GM12878 (cell line): Measurements from ENCODE around the gene LIPA. TPM values are rescaled to one million over a fixed set of nuclear protein-coding genes. Genes with fewer than 3 reads are reported as not detected.
A peak's percentile ranks its signal among the peaks of the same experiment; 100 is the strongest.

ENCODE experiments used
- ATF3 ChIP-seq: IDR thresholded peaks from 2 replicates; pipeline ENCODE4 v1.6.1; 2011; ENCODE audit warnings: low read depth, mild to moderate bottlenecking, low read length, moderate library complexity, borderline replicate concordance; ENCODE audit errors: extremely low read depth
- CREB1 ChIP-seq: IDR thresholded peaks from 2 replicates; pipeline ENCODE4 v1.6.1; 2012; ENCODE audit warnings: low read depth, mild to moderate bottlenecking, inconsistent platforms
- CTCF ChIP-seq, 3 experiments: IDR thresholded peaks in 2 of 3; conservative IDR thresholded peaks in 1 of 3; 2 replicates each; pipeline ENCODE4 v1.5.1; 2011; ENCODE audit warnings: low read depth in 3 of 3, low read length in 3 of 3, mild to moderate bottlenecking in 3 of 3, control low read depth in 2 of 3, moderate library complexity in 2 of 3, inconsistent platforms in 1 of 3, mixed read lengths in 1 of 3; ENCODE audit not compliant: control insufficient read depth in 2 of 3, insufficient read depth in 1 of 3; ENCODE audit errors: extremely low read depth in 1 of 3
- EGR1 ChIP-seq, 2 experiments: IDR thresholded peaks; 1 replicate in 1 of 2; 2 replicates in 1 of 2; pipeline ENCODE4 v1.6.1; 2011 to 2012; ENCODE audit warnings: low read depth in 2 of 2, low read length in 2 of 2, borderline replicate concordance in 1 of 2, mild to moderate bottlenecking in 1 of 2, moderate library complexity in 1 of 2
- ESRRA ChIP-seq: IDR thresholded peaks from 2 replicates; pipeline ENCODE4 v1.6.1; 2012; ENCODE audit warnings: mild to moderate bottlenecking, low read length, improper control_type of control experiment
- HDAC6 ChIP-seq: fragments of 200-600 bp; sonication (generic); IDR thresholded peaks from one replicate; pipeline ENCODE4 v1.8.0; 2017; ENCODE audit warnings: antibody characterized with exemption; ENCODE audit not compliant: unreplicated experiment
- MTA2 ChIP-seq: fragments of 450-650 bp; IDR thresholded peaks from 2 replicates; pipeline ENCODE4 v1.6.1; 2016; ENCODE audit warnings: low read depth, mild to moderate bottlenecking, moderate library complexity
- MYC ChIP-seq: IDR thresholded peaks from 2 replicates; pipeline ENCODE4 v1.6.1; 2011; ENCODE audit warnings: mild to moderate bottlenecking, low read length, moderate library complexity, inconsistent platforms; ENCODE audit not compliant: insufficient read depth, insufficient replicate concordance, insufficient read length, severe bottlenecking
- NKRF ChIP-seq: fragments of 450-650 bp; conservative IDR thresholded peaks from 2 replicates; pipeline ENCODE4 v1.6.1; 2017; ENCODE audit warnings: mild to moderate bottlenecking, moderate library complexity
- PRDM15 ChIP-seq: fragments of 450-650 bp; formaldehyde crosslinking; IDR thresholded peaks from 2 replicates; pipeline ENCODE4 v1.4.0; 2020; ENCODE audit warnings: mild to moderate bottlenecking, moderate library complexity
- RBBP5 ChIP-seq: fragments of 200-600 bp; sonication (generic); conservative IDR thresholded peaks from 2 replicates; pipeline ENCODE4 v1.6.1; 2016
- RCOR1 ChIP-seq: conservative IDR thresholded peaks from 2 replicates; pipeline ENCODE4 v1.6.1; 2012; ENCODE audit warnings: low read depth, low read length, improper control_type of control experiment
- RUNX3 ChIP-seq: IDR thresholded peaks from 2 replicates; pipeline ENCODE4 v1.6.1; 2012; ENCODE audit warnings: low read length, inconsistent platforms
- SUZ12 ChIP-seq: fragments of 200-600 bp; sonication (generic); IDR thresholded peaks from one replicate; pipeline ENCODE4 v1.6.1; 2018; ENCODE audit warnings: antibody characterized with exemption, mild to moderate bottlenecking; ENCODE audit not compliant: unreplicated experiment
- polyA plus RNA-seq, 11 experiments: library from polyadenylated mRNA; depleted of rRNA in 4 of 11; unstranded in 6 of 11; stranded (reverse) in 5 of 11; fragments of >200 nt; fragmentation: Nextera tagmentation in 4 of 11; fragmentation: Illumina TruSeq in 1 of 11; extraction: Ambion mirVana in 4 of 11; extraction: Trizol in 1 of 11; gene quantifications; 1 replicate in 1 of 11; 2 replicates in 10 of 11; pipeline versions ENCODE4 v1.2.1 to v1.2.3, GENCODE V29; 2011 to 2016; ENCODE audit warnings: inconsistent platforms in 2 of 11, missing spikeins in 2 of 11, low read depth in 1 of 11
- total RNA-seq, 4 experiments: library from RNA; depleted of rRNA in 3 of 4; stranded (reverse); fragments of >200 nt in 3 of 4; fragmentation: Illumina TruSeq in 1 of 4; extraction: Trizol in 1 of 4; gene quantifications; 2 replicates each; pipeline versions ENCODE4 v1.2.1 to v1.2.3, GENCODE V29; 2013 to 2021

The LIPA gene
- total and polyA plus RNA-seq, 10 of the 15 experiments (the other 5 are each of a cell fraction or from before 2014, with no cell fraction given) = 31.1 to 50.3 (median 39.5) TPM

GRCh38 chr10:89251409-89252224 lies at the start of gene LIPA (continued):
- TF ChIP-seq NKRF = peak; percentile 46; the same call in 1 of the 2 replicates
- TF ChIP-seq CTCF (IDR thresholded peaks at IDR 0.05 in 2 of 3, conservative IDR thresholded peaks at IDR 0.05 in 1 of 3; ENCODE audit: control insufficient read depth in 2 of 3, extremely low read depth in 1 of 3, insufficient read depth in 1 of 3, low read depth in 3 of 3, low read length in 3 of 3) = no peak
- no peak for TF ChIP-seq ATF3
- no peak for TF ChIP-seq PRDM15 (CRISPR knock-in tag)
- TF ChIP-seq EGR1 (IDR thresholded peaks at IDR 0.05; ENCODE audit: borderline replicate concordance in 1 of 2, low read depth in 2 of 2, low read length in 2 of 2) = peak in 1 of 2 experiments; percentile 59; a peak in 1 of 3 replicates
- TF ChIP-seq CREB1 = peak; percentile 44; the same call in 1 of the 2 replicates
- no peak for TF ChIP-seq RCOR1
- no peak for TF ChIP-seq ESRRA
- TF ChIP-seq HDAC6 = no peak
- no peak for TF ChIP-seq SUZ12
- TF ChIP-seq RUNX3 = no peak
- TF ChIP-seq MTA2 = no peak
- no peak for TF ChIP-seq RBBP5
- no peak for TF ChIP-seq MYC
